ENCODE measurements around the gene KRTAP6-3.

Gene KRTAP6-3

GRCh38 chr21:30592140-30592539, at the start of gene KRTAP6-3:
Gene KRTAP6-3 (plus strand): TSS chr21:30592440. CDS start chr21:30592446, 6 bp downstream.
- no peak for DNase-seq

- no peak for DNase-seq
These were observed 39.5 kb upstream of the KRTAP6-3 start for GRCh38 chr21:30552782-30553181.

- DNase-seq = no peak
These were observed 37.1 kb upstream of the KRTAP6-3 start for GRCh38 chr21:30555095-30555494.

GRCh38 chr21:30561264-30561895, 30.9 kb upstream of the KRTAP6-3 start, which contains the start of gene KRTAP19-7:
Gene KRTAP19-7 (minus strand): TSS chr21:30561314. CDS start chr21:30561289, 25 bp downstream.
- no peak for DNase-seq

- no peak for DNase-seq
These were observed 30.3 kb upstream of the KRTAP6-3 start for GRCh38 chr21:30561957-30562356.

- no peak for DNase-seq
These were observed 29.2 kb upstream of the KRTAP6-3 start for GRCh38 chr21:30563072-30563471.

GRCh38 chr21:30563630-30564029, 28.6 kb upstream of the KRTAP6-3 start:
- DNase-seq = no peak

- no peak for DNase-seq
These were observed 24.6 kb upstream of the KRTAP6-3 start for GRCh38 chr21:30567617-30568016.

GRCh38 chr21:30577766-30578165, 14.5 kb upstream of the KRTAP6-3 start:
- no peak for DNase-seq

GRCh38 chr21:30579346-30579745, 12.9 kb upstream of the KRTAP6-3 start:
- no peak for DNase-seq

- no peak for DNase-seq
These were observed 12.1 kb upstream of the KRTAP6-3 start for GRCh38 chr21:30580132-30580531.

- DNase-seq = no peak
These were observed 9.4 kb upstream of the KRTAP6-3 start for GRCh38 chr21:30582870-30583269.

GRCh38 chr21:30590297-30590696, 1.9 kb upstream of the KRTAP6-3 start, which contains the start of gene KRTAP22-2:
Gene KRTAP22-2 (minus strand): TSS chr21:30590397.
- DNase-seq = no peak

GRCh38 chr21:30598802-30599201, 6.6 kb downstream of the KRTAP6-3 start, which contains the start of gene KRTAP6-2:
Gene KRTAP6-2 (minus strand): TSS chr21:30598902. CDS start chr21:30598874, 28 bp downstream.
- no peak for DNase-seq

GRCh38 chr21:30600787-30601186, 8.5 kb downstream of the KRTAP6-3 start, which contains the start of gene KRTAP22-1:
Gene KRTAP22-1 (plus strand): TSS chr21:30601087.
- DNase-seq = no peak

- DNase-seq = no peak
These were observed 13.7 kb downstream of the KRTAP6-3 start for GRCh38 chr21:30605968-30606367.

- no peak for DNase-seq
These were observed 19.9 kb downstream of the KRTAP6-3 start for GRCh38 chr21:30612132-30612531.

- no peak for DNase-seq
These were observed 21.6 kb downstream of the KRTAP6-3 start, which contains the start of gene KRTAP6-1 for GRCh38 chr21:30613836-30614235. Gene KRTAP6-1 (minus strand): TSS chr21:30613930. CDS start chr21:30613904, 26 bp downstream.

GRCh38 chr21:30615199-30615598, 23.0 kb downstream of the KRTAP6-3 start:
- no peak for DNase-seq

- DNase-seq = no peak
These were observed 23.9 kb downstream of the KRTAP6-3 start, which contains the start of gene KRTAP20-1 for GRCh38 chr21:30616125-30616524. Gene KRTAP20-1 (plus strand): TSS chr21:30616425. CDS start chr21:30616455, 30 bp downstream.

GRCh38 chr21:30620080-30620479, 27.8 kb downstream of the KRTAP6-3 start:
- no peak for DNase-seq

- DNase-seq = no peak
These were observed 28.3 kb downstream of the KRTAP6-3 start, which contains the start of gene KRTAP20-4 for GRCh38 chr21:30620522-30620921. Gene KRTAP20-4 (plus strand): TSS chr21:30620627.

GRCh38 chr21:30623362-30623761, 31.1 kb downstream of the KRTAP6-3 start:
- DNase-seq = no peak

GRCh38 chr21:30625449-30626165, 33.4 kb downstream of the KRTAP6-3 start:
- no peak for DNase-seq

All from NCI-H2171 treated with DMSO at 0.1 percent for 48 hours (cell line).